Astrocyte of the hippocampus (primary cell): ENCODE data around the gene EIF4G2.

Experiments used
- DNase-seq: peaks from one replicate; pipeline ENCODE4 v3.0.0; 2011; ENCODE audit warnings: low read depth, low spot score

EIF4G2 gene

DNA sequence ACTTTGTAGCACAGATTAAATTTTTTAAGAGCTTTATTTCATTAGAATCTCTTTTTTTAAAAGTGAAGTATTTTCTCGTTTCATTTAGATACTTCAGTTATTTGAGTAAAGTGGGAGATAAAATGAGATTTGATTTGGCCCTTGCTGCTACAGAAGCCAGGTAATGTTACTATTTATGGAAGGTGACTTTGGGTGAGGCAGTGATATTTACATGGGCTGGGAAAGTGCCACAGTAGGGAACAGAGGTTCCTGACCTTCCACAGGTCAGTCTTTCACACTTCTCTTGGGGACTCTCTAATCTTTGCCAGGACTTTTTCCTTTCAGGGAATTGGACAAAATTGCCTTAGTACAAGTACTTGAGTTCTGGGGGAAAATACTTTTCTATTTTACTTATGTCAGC is 37.3 kb downstream of the EIF4G2 start:
- DNase-seq = no peak

- DNase-seq = peak; percentile 67
Measured at GRCh38 chr11:10770626-10771254, 38.0 kb downstream of the EIF4G2 start.

- DNase-seq = no peak
Measured at GRCh38 chr11:10764412-10764811, 44.3 kb downstream of the EIF4G2 start.

- DNase-seq = no peak
Measured at GRCh38 chr11:10763766-10764165, 45.0 kb downstream of the EIF4G2 start.

DNA sequence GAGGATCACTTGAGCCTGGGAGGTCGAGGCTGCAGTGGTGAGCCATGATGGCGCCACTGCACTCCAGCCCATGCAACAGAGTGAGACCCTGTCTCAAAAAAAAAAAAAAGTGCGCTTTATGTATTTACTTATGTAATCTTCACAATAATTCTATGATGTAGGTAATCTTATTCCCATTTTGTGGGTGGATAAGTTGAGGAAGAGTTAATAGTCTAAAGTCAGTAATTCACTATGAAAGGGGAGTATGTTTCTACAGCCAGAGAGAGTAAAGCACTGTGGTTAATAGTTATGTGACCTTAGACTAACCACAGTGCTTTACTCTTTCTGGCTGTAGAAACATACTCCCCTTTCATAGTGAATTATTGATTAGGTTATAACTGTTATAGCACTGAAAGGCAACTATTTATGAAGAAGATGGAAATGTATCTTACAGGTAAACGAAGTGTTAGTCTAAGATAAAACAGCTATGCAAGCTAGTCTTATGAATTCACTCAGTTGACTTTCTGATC is 45.8 kb downstream of the EIF4G2 start:
- no peak for DNase-seq

GRCh38 chr11:10762185-10762584 is 46.5 kb downstream of the EIF4G2 start:
- no peak for DNase-seq

- DNase-seq = no peak
Measured at GRCh38 chr11:10761085-10761698, 47.5 kb downstream of the EIF4G2 start.

DNA sequence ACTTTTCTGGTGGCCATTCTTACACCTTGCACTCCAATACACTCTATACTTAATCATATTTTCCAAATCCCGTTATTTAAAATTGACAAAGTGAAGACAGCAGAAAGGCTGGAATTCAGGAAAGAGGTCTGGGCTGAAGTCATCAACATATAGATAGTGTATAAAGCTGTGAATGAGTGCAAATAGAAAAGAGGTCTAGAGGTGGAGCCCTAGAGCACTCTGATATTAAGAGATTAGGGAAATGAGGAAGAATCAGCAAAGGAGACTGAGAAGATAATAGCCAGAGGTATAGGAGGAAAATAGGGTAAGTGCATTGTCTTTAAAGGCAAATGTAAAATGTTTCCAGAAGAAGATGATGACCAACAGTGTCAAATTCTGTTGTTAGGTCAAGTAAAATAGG is 49.8 kb downstream of the EIF4G2 start:
- DNase-seq = no peak

DNA sequence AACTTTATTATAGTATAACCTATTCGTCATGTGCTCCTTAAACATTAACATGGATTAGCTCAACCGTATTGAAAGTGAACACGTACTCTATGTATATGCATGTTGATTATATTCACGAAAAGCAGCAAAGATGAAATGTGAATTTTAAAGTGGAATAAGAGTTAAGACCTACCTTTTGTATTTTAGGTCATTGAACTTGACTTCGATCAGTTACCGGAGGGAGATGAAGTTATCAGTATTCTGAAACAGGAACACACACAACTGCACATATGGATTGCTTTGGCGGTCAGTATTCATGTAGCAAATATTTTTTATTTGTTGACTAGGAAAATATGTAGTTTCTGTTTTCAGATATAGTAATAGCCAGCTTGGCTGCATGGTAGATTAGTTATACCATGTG is 56.2 kb downstream of the EIF4G2 start:
- DNase-seq = no peak

- no peak for DNase-seq
Measured at GRCh38 chr11:10752061-10752460, 56.7 kb downstream of the EIF4G2 start.

DNA sequence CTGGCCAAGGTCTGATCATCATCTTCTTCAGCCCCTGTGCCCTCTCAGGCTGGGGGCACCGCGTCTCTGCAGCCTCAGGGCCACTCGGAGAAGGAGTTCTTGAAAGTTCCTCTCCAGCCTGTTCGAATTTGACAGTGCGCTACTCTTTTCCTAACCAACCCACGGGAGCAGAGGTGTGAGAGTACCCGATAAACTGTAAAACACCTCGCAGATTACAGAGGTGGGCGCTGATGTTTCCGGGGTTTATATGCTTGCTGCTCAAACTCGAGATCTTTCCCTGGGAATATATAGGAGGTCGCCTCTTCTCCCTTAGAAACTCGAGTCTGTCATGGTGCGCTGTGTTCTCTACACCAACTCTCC is 57.2 kb downstream of the EIF4G2 start:
- peak; percentile 24 for DNase-seq

- DNase-seq = peak; percentile 97
Measured at GRCh38 chr11:10750838-10751580, 57.7 kb downstream of the EIF4G2 start, which contains the start of gene CTR9. CTR9 (plus strand) TSS chr11:10751246; CDS start chr11:10751413, 167 bp downstream.

DNA sequence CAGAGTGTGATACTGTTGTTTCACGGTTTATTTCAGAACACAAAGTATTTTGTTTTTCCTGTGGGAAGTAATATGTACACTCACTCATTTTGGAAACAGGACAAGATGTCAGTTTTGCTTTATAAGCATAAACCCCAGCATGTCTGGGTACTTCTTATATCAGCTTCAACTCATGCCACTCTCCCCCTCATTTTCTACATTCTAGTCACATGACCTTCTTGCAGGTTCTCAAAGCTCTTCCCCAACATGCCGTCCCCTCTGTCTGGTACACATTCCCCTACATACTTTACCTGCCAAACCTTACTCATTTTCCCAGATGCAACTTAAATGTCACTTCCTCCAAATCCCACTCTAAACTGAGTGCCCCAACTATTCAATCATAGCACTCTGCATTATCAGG is 59.2 kb downstream of the EIF4G2 start:
- no peak for DNase-seq

DNA sequence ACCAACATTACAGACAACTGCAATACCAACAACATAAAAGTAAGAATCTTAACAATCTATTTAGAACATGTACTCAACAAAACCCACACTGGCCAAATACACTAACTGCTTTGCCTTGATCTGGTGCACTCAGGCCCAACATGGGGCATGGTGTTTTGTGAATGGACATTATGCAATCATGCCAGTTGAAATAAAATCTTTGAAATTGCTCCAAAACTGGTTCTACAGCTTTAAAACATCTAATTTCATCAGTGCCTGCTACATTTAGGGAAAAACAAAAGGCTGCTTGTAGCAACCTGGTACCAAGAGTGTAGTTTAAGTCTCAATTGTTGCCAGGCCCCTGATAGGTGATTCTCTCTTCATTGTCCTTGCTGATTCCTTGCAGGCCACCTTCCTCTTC is 61.0 kb downstream of the EIF4G2 start:
- no peak for DNase-seq
